Measurements from ENCODE around the gene BTBD7.

GRCh38 chr14:93299866-93300265 is 33.0 kb downstream of the BTBD7 start:
- no peak for TF ChIP-seq USF2 (IDR thresholded peaks at IDR 0.05; ENCODE audit: low read depth, low read length)
- TF ChIP-seq POLR2A (IDR thresholded peaks at IDR 0.05; ENCODE audit: low read depth, low read length), result no peak
- TF ChIP-seq CTCF (conservative IDR thresholded peaks at IDR 0.05; ENCODE audit: low read depth, low read length), result no peak
- no peak for TF ChIP-seq FOS (IDR thresholded peaks at IDR 0.05; ENCODE audit: low read depth, low read length)
- TF ChIP-seq SMC3 (IDR thresholded peaks at IDR 0.05; ENCODE audit: low read depth, low read length), result no peak
- TF ChIP-seq RAD21 (IDR thresholded peaks at IDR 0.05; ENCODE audit: low read length), result no peak
- no peak for TF ChIP-seq BHLHE40 (IDR thresholded peaks at IDR 0.05; ENCODE audit: low read depth, low read length)
- TF ChIP-seq MAFK (IDR thresholded peaks at IDR 0.05; ENCODE audit: low read depth, low read length), result no peak
- TF ChIP-seq RFX5 (IDR thresholded peaks at IDR 0.05; ENCODE audit: low read depth, low read length), result no peak
- no peak for TF ChIP-seq RCOR1 (IDR thresholded peaks at IDR 0.05; ENCODE audit: insufficient replicate concordance, low read length)
- TF ChIP-seq ELK1 (IDR thresholded peaks at IDR 0.05; ENCODE audit: borderline replicate concordance, low read depth, low read length), result no peak
- no peak for TF ChIP-seq CEBPB (IDR thresholded peaks at IDR 0.05; ENCODE audit: low read depth, low read length)

All from IMR-90 (cell line).